Measurements from ENCODE around the gene SLC35A5. TPM values are rescaled to one million over a fixed set of nuclear protein-coding genes. Genes with fewer than 3 reads are reported as not detected.

Gene SLC35A5
- total and polyA plus RNA-seq, 10 donors, result 8.2 to 48.0 (median 33.8) TPM

DNA sequence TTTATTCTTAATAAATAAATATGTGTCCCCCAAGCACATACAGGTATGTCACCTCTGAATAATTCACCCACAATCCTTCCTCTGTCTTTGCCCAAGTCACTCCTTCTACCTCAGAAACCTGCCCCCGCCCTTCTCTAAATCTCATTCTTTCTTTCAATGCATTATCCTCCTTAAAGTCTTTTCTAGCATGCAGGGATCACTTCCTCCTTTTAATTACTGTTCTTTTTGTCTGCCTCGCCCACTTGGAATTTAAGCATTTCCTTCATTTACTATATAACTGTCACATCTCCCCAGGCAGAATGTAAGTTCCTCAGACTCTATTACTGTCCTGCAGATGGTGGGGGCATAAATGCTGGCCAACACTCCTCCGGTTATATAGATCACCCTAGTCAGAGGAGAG lies 71.3 kb downstream of the SLC35A5 start:
- WGBS, 5 donors, result 43 to 71% (median 46%) methylated on average over 3 of the region's 3 CpGs
- DNase-seq, result no peak
- Histone ChIP-seq H3K9me3 (no peaks in the 10 kb centered on the region), H3K27me3 (replicated peaks in 1 of 7) (no peaks in the 10 kb centered on the region), H3K4me3 (no peak overlapping the region), H3K4me1 (peaks cover 0 to 4% (median 0%) of the 10 kb centered on the region in 6 donors), H3K36me3 (no peaks in the 10 kb centered on the region), H3K27ac (peak overlapping the region in 3 of 8 donors; percentile 9 to 67 (median 17))
- intact Hi-C loops (cut with DNase I; ENCODE audit: low total_unique reads), result no loop called here
- no peak for TF ChIP-seq POLR2AphosphoS5 (IDR thresholded peaks at IDR 0.05)
- no peak for TF ChIP-seq POLR2A (IDR thresholded peaks at IDR 0.05)
- TF ChIP-seq, protein P1, sequence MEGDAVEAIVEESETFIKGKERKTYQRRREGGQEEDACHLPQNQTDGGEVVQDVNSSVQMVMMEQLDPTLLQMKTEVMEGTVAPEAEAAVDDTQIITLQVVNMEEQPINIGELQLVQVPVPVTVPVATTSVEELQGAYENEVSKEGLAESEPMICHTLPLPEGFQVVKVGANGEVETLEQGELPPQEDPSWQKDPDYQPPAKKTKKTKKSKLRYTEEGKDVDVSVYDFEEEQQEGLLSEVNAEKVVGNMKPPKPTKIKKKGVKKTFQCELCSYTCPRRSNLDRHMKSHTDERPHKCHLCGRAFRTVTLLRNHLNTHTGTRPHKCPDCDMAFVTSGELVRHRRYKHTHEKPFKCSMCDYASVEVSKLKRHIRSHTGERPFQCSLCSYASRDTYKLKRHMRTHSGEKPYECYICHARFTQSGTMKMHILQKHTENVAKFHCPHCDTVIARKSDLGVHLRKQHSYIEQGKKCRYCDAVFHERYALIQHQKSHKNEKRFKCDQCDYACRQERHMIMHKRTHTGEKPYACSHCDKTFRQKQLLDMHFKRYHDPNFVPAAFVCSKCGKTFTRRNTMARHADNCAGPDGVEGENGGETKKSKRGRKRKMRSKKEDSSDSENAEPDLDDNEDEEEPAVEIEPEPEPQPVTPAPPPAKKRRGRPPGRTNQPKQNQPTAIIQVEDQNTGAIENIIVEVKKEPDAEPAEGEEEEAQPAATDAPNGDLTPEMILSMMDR (IDR thresholded peaks at IDR 0.05 in 8 of 11, conservative IDR thresholded peaks at IDR 0.05 in 3 of 11), result no peak

DNA sequence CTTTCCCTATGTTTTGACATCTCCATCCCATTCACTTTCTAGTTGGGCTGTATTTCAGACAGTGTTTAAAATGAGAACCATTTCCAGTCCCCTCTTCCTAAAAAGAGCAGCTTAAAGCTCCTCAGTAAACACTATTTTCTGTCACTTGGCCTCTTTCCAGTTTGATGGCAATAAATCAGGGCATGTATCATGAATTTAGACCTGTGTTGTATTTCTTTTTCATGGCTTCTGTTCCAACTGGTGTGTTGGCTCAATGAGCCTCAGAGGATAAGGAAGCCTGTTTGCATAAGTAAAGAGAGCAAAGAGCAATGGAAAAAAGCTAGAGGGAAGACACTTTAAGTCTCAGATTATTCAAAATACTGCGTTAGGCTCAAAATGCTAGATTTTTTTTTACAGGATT lies 71.9 kb downstream of the SLC35A5 start:
- intact Hi-C loops (cut with DNase I; ENCODE audit: low total_unique reads), result no loop called here
- peak overlapping the region in 4 of 8 donors; percentile 9 to 67 (median 13) for H3K27ac ChIP-seq
- H3K36me3 ChIP-seq, result no peaks in the 10 kb centered on the region
- H3K27me3 ChIP-seq (replicated peaks in 1 of 7), result no peaks in the 10 kb centered on the region
- TF ChIP-seq POLR2A (IDR thresholded peaks at IDR 0.05) (no peak), POLR2AphosphoS5 (IDR thresholded peaks at IDR 0.05) (no peak)
- TF ChIP-seq, protein P1 (IDR thresholded peaks at IDR 0.05 in 8 of 11, conservative IDR thresholded peaks at IDR 0.05 in 3 of 11), result no peak
- WGBS, 5 donors, result 76 to 85% (median 82%) methylated on average over 1 of the region's 1 CpG
- peaks cover 0 to 4% (median 0%) of the 10 kb centered on the region in 6 donors for H3K4me1 ChIP-seq
- no peak overlapping the region for H3K4me3 ChIP-seq
- no peaks in the 10 kb centered on the region for H3K9me3 ChIP-seq
- DNase-seq, result no peak

DNA sequence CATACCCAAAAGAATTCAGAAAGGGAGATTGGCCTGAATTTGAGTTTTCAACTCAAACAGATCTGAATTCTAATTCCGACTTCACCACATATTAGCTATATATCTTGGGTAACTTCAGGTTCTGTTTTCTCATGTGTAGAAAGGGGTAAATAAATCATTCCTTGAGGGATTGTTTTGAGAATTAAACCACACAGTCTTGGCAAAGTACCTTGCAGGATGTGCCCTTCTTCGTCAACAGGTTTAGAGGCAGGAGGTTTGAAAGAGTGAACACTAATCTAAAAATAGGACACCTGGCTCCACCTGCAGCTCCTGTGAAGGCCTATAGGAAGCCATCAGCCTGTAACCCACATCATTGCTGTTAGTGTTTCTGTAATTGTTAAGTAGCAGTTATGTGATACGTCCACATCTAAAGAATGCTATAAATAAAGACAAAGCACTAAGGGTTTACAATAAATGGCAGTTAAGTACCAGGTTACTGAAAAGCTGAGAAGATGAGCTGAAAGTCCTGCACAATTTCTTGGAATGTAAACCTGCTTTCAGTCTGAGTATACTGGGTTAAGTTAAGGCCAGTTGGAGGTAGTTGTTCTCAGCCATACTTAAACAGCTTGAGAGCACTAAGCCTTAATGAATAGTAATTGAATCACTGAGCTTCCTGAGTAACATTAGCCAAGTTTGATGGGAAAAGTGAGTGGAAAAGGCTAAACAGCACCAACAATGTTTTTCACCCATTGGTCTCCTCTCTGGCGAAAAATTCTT lies 73.1 kb downstream of the SLC35A5 start:
- no peak overlapping the region for H3K4me3 ChIP-seq
- peak overlapping the region in 6 of 8 donors; percentile 15 to 69 (median 48) for H3K27ac ChIP-seq
- no peaks in the 10 kb centered on the region for H3K9me3 ChIP-seq
- H3K4me1 ChIP-seq, result no peaks in the 10 kb centered on the region
- 75 to 84% (median 81%) methylated on average over 4 of the region's 4 CpGs for WGBS, 5 donors
- H3K27me3 ChIP-seq (replicated peaks in 1 of 7), result no peaks in the 10 kb centered on the region
- no peaks in the 10 kb centered on the region for H3K36me3 ChIP-seq
- no peak for DNase-seq
- intact Hi-C loops (cut with DNase I; ENCODE audit: low total_unique reads), result no loop called here
- TF ChIP-seq POLR2AphosphoS5 (IDR thresholded peaks at IDR 0.05) (no peak), POLR2A (IDR thresholded peaks at IDR 0.05) (no peak)
- TF ChIP-seq, protein P1 (IDR thresholded peaks at IDR 0.05 in 8 of 11, conservative IDR thresholded peaks at IDR 0.05 in 3 of 11), result no peak

Other genes with a start within 250 kb of the SLC35A5 start
- 1 to 10 TPM; 4.8 to 9.3 (median 6.9) TPM for gene CD200, start 228.9 kb upstream of the SLC35A5 start, total RNA-seq
- 10 to 100 TPM in 1 of 3 donors, 1 to 10 TPM in 2; 4.3 to 13.1 (median 4.5) TPM for gene CD200, start 228.9 kb upstream of the SLC35A5 start, polyA plus RNA-seq
- 10 to 100 TPM; 18.0 to 46.0 (median 27.1) TPM for gene BTLA, start 62.6 kb upstream of the SLC35A5 start, total RNA-seq
- 10 to 100 TPM; 12.8 to 30.0 (median 20.7) TPM for gene BTLA, start 62.6 kb upstream of the SLC35A5 start, polyA plus RNA-seq
- 10 to 100 TPM; 70.9 to 98.1 (median 81.5) TPM for gene ATG3, start 83 bp upstream of the SLC35A5 start, total RNA-seq
- 10 to 100 TPM; 35.8 to 58.6 (median 44.4) TPM for gene ATG3, start 83 bp upstream of the SLC35A5 start, polyA plus RNA-seq
- gene CCDC80, start 79.1 kb downstream of the SLC35A5 start, total RNA-seq, result 10 to 100 TPM; 10.7 to 99.9 (median 37.8) TPM
- gene CCDC80, start 79.1 kb downstream of the SLC35A5 start, polyA plus RNA-seq, result 10 to 100 TPM in 1 of 3 donors, 1 to 10 TPM in 2; 5.2 to 17.1 (median 6.8) TPM